ENCODE data around the gene LILRA1. TPM values are rescaled to one million over a fixed set of nuclear protein-coding genes. Genes with fewer than 3 reads are reported as not detected.

Gene LILRA1
- total and polyA plus RNA-seq, 2 of the 13 experiments (the other 11 are each of a cell fraction or from before 2014, with no cell fraction given): not detected

GRCh38 chr19:54570316-54570715, 23.1 kb upstream of the LILRA1 start:
- no peak for ATAC-seq
- H3K4me1 ChIP-seq (ENCODE audit: insufficient read depth, low read length): no peaks in the 10 kb centered on the region
- H3K27ac ChIP-seq (ENCODE audit: extremely low read length, insufficient read depth, low read length): no peak overlapping the region
- intact Hi-C loops (cut with micrococcal nuclease; ENCODE audit: unreplicated experiment): no loop called here
- no peaks in the 10 kb centered on the region for H3K79me2 ChIP-seq (ENCODE audit: insufficient read depth, low read length)
- H3K4me3 ChIP-seq (replicated peaks in 1 of 3; ENCODE audit: insufficient read depth in 1 of 3, low read depth in 2 of 3, low read length in 3 of 3): no peak overlapping the region
- POLR2A ChIA-PET: no interaction called here
- H3K9ac ChIP-seq (ENCODE audit: insufficient read depth, low read depth, low read length): no peak overlapping the region
- H4K20me1 ChIP-seq (ENCODE audit: insufficient read depth, low read length): no peaks in the 10 kb centered on the region
- FAIRE-seq: no peak
- no TSS peak for BruUV-seq (replicated peaks)
- no peak for TF ChIP-seq ZFAT (CRISPR knock-in tag; conservative IDR thresholded peaks at IDR 0.05)
- TF ChIP-seq, protein P1, sequence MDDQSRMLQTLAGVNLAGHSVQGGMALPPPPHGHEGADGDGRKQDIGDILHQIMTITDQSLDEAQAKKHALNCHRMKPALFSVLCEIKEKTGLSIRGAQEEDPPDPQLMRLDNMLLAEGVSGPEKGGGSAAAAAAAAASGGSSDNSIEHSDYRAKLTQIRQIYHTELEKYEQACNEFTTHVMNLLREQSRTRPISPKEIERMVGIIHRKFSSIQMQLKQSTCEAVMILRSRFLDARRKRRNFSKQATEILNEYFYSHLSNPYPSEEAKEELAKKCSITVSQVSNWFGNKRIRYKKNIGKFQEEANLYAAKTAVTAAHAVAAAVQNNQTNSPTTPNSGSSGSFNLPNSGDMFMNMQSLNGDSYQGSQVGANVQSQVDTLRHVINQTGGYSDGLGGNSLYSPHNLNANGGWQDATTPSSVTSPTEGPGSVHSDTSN (CRISPR knock-in tag; IDR thresholded peaks at IDR 0.05; ENCODE audit: borderline replicate concordance): no peak
- no peak for TF ChIP-seq RBFOX2 (IDR thresholded peaks at IDR 0.05; ENCODE audit: low read depth, low read length)
- no peak for TF ChIP-seq MAFK (conservative IDR thresholded peaks at IDR 0.05 in 1 of 2, IDR thresholded peaks at IDR 0.05 in 1 of 2; ENCODE audit: low read length in 2 of 2)
- no peak for TF ChIP-seq ZNF670 (CRISPR knock-in tag; IDR thresholded peaks at IDR 0.05; ENCODE audit: borderline replicate concordance)
- no peak for TF ChIP-seq ZZZ3 (CRISPR knock-in tag; IDR thresholded peaks at IDR 0.05; ENCODE audit: borderline replicate concordance)
- no peak for TF ChIP-seq ZBTB14 (CRISPR knock-in tag; IDR thresholded peaks at IDR 0.05)
- TF ChIP-seq PTBP1 (IDR thresholded peaks at IDR 0.05; ENCODE audit: low read depth, low read length, poor library complexity, severe bottlenecking): no peak
- TF ChIP-seq, protein P2, sequence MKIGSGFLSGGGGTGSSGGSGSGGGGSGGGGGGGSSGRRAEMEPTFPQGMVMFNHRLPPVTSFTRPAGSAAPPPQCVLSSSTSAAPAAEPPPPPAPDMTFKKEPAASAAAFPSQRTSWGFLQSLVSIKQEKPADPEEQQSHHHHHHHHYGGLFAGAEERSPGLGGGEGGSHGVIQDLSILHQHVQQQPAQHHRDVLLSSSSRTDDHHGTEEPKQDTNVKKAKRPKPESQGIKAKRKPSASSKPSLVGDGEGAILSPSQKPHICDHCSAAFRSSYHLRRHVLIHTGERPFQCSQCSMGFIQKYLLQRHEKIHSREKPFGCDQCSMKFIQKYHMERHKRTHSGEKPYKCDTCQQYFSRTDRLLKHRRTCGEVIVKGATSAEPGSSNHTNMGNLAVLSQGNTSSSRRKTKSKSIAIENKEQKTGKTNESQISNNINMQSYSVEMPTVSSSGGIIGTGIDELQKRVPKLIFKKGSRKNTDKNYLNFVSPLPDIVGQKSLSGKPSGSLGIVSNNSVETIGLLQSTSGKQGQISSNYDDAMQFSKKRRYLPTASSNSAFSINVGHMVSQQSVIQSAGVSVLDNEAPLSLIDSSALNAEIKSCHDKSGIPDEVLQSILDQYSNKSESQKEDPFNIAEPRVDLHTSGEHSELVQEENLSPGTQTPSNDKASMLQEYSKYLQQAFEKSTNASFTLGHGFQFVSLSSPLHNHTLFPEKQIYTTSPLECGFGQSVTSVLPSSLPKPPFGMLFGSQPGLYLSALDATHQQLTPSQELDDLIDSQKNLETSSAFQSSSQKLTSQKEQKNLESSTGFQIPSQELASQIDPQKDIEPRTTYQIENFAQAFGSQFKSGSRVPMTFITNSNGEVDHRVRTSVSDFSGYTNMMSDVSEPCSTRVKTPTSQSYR (CRISPR knock-in tag; IDR thresholded peaks at IDR 0.05; ENCODE audit: borderline replicate concordance): no peak
- no peak for TF ChIP-seq CCAR2 (optimal IDR thresholded peaks at IDR 0.05; ENCODE audit: low read depth, low read length)
- TF ChIP-seq, protein P3, sequence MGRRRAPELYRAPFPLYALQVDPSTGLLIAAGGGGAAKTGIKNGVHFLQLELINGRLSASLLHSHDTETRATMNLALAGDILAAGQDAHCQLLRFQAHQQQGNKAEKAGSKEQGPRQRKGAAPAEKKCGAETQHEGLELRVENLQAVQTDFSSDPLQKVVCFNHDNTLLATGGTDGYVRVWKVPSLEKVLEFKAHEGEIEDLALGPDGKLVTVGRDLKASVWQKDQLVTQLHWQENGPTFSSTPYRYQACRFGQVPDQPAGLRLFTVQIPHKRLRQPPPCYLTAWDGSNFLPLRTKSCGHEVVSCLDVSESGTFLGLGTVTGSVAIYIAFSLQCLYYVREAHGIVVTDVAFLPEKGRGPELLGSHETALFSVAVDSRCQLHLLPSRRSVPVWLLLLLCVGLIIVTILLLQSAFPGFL (CRISPR knock-in tag; IDR thresholded peaks at IDR 0.05): no peak
- no peak for TF ChIP-seq ZFP82 (CRISPR knock-in tag; IDR thresholded peaks at IDR 0.05; ENCODE audit: borderline replicate concordance)
- TF ChIP-seq, protein P4, sequence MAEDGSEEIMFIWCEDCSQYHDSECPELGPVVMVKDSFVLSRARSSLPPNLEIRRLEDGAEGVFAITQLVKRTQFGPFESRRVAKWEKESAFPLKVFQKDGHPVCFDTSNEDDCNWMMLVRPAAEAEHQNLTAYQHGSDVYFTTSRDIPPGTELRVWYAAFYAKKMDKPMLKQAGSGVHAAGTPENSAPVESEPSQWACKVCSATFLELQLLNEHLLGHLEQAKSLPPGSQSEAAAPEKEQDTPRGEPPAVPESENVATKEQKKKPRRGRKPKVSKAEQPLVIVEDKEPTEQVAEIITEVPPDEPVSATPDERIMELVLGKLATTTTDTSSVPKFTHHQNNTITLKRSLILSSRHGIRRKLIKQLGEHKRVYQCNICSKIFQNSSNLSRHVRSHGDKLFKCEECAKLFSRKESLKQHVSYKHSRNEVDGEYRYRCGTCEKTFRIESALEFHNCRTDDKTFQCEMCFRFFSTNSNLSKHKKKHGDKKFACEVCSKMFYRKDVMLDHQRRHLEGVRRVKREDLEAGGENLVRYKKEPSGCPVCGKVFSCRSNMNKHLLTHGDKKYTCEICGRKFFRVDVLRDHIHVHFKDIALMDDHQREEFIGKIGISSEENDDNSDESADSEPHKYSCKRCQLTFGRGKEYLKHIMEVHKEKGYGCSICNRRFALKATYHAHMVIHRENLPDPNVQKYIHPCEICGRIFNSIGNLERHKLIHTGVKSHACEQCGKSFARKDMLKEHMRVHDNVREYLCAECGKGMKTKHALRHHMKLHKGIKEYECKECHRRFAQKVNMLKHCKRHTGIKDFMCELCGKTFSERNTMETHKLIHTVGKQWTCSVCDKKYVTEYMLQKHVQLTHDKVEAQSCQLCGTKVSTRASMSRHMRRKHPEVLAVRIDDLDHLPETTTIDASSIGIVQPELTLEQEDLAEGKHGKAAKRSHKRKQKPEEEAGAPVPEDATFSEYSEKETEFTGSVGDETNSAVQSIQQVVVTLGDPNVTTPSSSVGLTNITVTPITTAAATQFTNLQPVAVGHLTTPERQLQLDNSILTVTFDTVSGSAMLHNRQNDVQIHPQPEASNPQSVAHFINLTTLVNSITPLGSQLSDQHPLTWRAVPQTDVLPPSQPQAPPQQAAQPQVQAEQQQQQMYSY (CRISPR knock-in tag; IDR thresholded peaks at IDR 0.05): no peak
- DNase-seq (ENCODE audit: low spot score): no peak
- no peak overlapping the region for H3K4me2 ChIP-seq (ENCODE audit: low read depth, low read length)
- H3K36me3 ChIP-seq (replicated peaks in 1 of 2; ENCODE audit: control insufficient read depth in 1 of 2, insufficient read depth in 2 of 2, low read length in 2 of 2): no peaks in the 10 kb centered on the region
- in situ Hi-C loops (cut with HindIII; ENCODE audit: extremely low pct_ligation_motif_present, low pct_unique_long_range_greater_than_20kb): no loop called here
- H3K27me3 ChIP-seq (ENCODE audit: control insufficient read depth in 1 of 2, insufficient read depth in 2 of 2, low read length in 2 of 2): peaks cover 0 to 1% of the 10 kb centered on the region in 2 experiments; a peak in 2 of 5 replicates
- H3K9me3 ChIP-seq (ENCODE audit: low read length): no peaks in the 10 kb centered on the region
- WGBS (ENCODE audit: low lambda C conversion rate): 3% methylated on average over 3 of the region's 3 CpGs
- CTCF ChIA-PET (ENCODE audit: low intra/inter-chr PET ratio, low total read pairs): no interaction called here
- H2AFZ ChIP-seq (ENCODE audit: low read length): no peak overlapping the region

All from HepG2 (cell line).